Hippocampal formation (tissue), 2 donors: Measurements from ENCODE around the gene CD99L2.
"Not testable (repeated sequence)": the region's sequence is repeated elsewhere in the genome, so short reads cannot be mapped to it uniquely, and the experiment has no call there.

ENCODE experiments used
- DNase-seq, 2 donors: peaks; one replicate each; lab custom pipeline; 2025; lab: John Stamatoyannopoulos, UW

The CD99L2 gene

DNA sequence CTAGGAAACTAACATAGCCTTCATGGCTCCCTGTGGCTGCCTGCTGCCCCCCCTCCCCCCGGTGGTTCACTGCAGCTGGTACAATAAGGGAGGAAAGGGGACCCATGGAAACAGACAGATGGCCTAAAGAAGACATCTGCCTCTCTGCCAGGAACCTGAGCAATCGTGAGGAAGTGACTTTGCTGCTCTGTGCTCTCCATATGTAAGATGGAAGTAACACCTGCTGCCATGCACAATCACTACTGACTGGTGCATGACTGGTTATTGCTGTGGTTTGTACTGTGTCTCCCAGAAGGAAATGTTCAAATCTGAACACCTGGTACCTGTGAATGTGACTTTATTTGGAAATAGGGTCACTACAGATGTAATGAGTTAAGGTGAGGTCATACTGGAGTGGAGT, 43.6 kb downstream of the CD99L2 start:
- no peak for DNase-seq

DNA sequence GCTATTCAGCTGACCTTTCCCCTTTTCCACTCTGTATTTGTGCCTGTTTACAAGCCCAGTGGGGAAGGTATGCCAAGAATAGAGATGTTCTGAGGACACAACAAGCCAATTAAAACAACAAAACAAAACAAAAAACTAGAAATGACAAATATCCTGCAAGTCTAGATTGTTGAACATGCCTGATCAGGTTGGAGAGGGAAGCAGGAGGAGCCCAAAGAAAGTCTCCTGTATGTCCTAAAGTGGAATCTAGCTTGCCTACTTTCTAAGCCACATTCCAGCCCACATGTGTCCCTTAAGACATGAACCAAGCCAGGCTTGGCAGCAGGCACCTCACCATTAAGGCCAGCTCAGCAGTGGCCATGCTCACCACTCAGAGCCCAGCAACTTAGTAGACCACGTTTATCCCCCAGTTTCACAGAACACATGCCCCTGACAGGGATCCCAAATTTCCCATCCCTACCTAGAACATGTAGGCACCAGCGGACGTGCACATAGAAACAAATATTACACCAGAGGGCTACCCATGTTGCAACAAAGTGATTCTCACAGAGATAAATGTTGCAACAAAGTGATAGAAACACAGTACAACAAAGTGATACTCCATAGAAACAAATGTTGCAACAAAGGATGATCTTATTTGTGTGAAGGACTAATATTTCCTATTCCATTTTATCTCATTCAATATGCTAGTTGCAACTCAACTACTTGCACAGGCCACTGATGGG, 48.3 kb downstream of the CD99L2 start:
- DNase-seq, result no peak

GRCh38 chrX:150849486-150849885, 49.0 kb downstream of the CD99L2 start:
- DNase-seq, result no peak

DNA sequence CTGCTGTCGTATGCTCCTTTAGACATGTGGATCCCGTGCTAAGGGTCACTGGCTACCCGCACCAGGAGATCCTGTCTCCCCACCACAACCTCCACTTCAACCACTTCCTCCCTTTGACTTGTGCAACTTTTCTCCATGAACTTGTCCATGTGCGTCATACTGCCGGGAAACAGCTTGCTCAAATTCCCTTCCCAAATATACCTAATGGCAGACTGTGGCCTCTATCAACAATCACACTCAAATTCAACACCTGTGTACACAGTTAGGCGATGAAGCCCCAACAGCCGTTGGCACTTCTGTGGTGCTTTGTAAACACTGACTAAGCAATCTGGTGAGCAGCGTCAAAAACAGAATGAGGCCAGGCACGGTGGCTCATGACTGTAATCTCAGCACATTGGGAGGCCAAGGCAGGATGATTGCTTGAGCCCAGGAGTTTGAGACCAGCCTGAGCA, 49.5 kb downstream of the CD99L2 start:
- no peak for DNase-seq

- no peak for DNase-seq
These were observed 51.4 kb downstream of the CD99L2 start for GRCh38 chrX:150847088-150847487.

GRCh38 chrX:150846130-150846529, 52.3 kb downstream of the CD99L2 start:
- no peak for DNase-seq

DNA sequence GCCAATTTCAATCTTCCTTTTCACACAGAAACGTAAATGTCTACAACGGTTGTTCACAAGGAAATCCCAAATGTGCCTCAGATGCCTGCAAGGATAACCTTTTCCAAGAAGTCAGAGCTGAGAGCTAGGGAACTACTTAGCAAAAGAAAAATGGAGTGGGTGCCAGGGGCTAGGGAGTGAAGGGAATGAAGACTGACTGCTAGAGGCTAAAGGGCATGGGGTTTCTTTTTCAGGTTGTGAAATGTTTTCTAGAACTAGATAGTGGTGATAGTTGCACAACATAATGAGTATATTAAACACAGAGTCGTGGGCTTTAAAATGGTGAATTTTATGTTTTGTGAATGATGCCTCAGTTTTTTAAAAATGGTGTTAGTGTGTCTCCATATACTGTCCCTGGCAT, 53.4 kb downstream of the CD99L2 start:
- no peak for DNase-seq

DNA sequence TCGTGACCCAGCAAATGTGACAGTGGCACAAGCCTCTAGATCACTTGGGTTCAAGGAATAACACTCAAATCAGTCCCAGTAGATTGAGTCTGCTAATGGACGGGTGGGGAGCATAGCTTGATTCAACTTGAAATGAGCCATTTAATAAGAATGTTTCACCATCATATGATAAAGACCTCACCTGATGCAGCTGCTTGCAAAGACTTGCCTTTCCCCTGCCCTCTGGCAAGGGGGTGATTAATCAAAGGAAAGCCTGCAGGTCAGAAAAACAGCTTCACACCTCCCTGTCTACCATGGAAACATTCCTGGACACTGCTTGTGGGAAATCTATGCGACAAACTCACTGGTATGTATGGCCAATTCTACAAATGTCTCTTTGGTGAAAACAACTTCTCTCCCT, 54.5 kb downstream of the CD99L2 start:
- no peak for DNase-seq

GRCh38 chrX:150842198-150842685, 56.2 kb downstream of the CD99L2 start:
- no peak for DNase-seq

- DNase-seq, result no peak
These were observed 56.8 kb downstream of the CD99L2 start for GRCh38 chrX:150841456-150842197.

DNA sequence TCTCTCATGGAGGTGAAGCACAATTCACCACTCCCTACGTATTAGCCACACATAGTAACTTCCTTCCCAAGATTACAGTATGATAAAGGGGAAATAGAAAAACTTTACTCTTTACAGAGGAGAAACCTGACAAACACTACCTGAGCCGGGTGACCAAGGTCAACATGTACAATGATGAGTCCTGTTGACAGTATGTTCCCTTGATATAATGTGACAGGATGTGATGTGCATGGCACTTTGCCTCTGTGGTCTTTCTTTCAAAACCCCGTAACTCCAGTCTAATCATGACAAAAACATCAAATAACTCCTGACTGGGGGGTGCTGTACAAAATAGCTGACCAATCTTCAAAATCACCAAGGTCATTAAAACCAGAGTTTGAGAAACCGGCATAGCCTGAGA, 60.6 kb downstream of the CD99L2 start:
- no peak for DNase-seq

- DNase-seq, result no peak
These were observed 63.8 kb downstream of the CD99L2 start for GRCh38 chrX:150834695-150835094.

GRCh38 chrX:150833454-150834056, 64.9 kb downstream of the CD99L2 start:
- DNase-seq, result no peak

DNA sequence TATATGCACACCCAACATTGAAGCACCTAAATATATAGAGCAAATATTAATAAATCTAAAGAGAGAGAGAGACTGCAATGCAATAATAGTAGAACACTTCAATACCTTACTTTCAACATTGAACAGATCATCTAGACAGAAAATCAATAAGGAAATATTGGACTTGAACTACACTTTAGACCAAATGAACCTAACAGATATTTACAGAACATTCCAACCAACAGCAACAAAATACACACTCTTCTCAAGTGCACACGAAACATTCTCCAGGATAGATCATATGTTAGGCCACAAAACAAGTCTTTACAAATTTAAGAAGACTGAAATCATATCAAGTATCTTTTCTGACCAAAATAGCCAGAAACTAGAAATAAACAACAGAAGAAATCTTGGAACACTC, 66.6 kb downstream of the CD99L2 start:
- DNase-seq, result no peak

- no peak for DNase-seq
These were observed 69.7 kb downstream of the CD99L2 start for GRCh38 chrX:150828785-150829184.

DNA sequence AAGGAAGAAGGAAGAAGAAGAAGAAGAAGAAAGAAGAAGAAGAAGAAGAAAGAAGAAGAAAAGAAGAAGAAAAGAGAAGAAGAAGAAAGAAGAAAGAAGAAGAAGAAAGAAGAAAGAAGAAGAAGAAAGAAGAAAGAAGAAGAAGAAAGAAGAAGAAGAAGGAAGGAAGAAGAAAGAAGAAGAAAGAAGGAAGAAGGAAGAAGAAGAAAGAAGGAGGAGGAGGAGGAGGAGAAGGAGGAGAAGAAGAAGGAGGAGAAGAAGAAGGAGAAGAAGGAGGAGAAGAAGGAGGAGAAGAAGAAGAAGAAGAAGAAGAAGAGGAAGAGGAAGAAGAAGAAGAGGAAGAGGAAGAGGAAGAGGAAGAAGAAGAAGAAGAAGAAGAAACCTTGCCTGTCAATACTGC, 74.1 kb downstream of the CD99L2 start:
- not testable (repeated sequence) for DNase-seq

DNA sequence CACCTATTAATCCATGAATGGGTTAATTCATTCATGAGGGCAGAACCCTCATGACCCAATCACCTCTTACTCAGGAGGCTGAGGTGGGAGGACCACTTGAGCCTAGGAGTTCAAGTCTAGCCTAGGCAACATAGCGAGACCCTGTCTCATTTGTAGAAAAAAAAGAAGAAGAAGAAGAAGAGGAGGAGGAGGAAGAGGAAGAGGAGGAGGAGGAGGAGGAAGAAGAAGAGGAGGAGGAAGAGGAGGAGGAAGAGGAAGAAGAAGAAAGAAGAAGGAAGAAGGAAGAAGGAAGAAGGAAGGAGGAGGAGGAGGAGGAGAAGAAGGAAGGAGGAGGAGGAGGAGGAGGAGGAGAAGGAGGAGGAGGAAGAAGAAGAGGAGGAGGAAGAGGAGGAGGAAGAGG, 74.6 kb downstream of the CD99L2 start:
- not testable (repeated sequence) for DNase-seq

- no peak for DNase-seq
These were observed 76.5 kb downstream of the CD99L2 start for GRCh38 chrX:150821971-150822370.

- DNase-seq, result no peak
These were observed 84.5 kb downstream of the CD99L2 start for GRCh38 chrX:150813922-150814321.

DNA sequence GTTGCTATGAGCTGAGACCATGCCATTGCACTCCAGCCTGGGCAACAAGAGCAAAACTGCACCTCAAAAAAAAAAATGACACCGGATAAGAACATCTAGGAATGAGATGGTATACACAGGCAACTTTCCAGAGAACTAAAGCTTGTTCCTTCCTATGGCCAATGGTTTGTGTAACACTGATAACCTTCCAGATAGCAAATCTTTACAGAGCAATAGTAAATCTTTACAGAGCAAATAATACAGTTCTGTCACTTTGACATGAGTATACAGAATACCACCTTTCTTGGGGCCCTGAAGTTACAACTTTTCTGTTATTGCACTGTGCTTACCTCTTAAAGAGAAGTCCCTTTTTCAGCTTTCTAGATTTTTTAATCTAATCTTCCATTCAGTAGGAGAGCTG, 91.6 kb downstream of the CD99L2 start:
- DNase-seq, result no peak

- no peak for DNase-seq
These were observed 92.7 kb downstream of the CD99L2 start for GRCh38 chrX:150805736-150806135.

- DNase-seq, result no peak
These were observed 105.4 kb downstream of the CD99L2 start for GRCh38 chrX:150792949-150793527.

- DNase-seq, result no peak
These were observed 108.4 kb downstream of the CD99L2 start for GRCh38 chrX:150790021-150790420.
